HTR-8/SVneo (cell line): ENCODE results near the gene LOXL1.
A peak's percentile ranks its signal among the peaks of the same experiment; 100 is the strongest.

ENCODE experiments used
- DNase-seq: peaks from one replicate; pipeline ENCODE4 v3.0.0; 2011; ENCODE audit warnings: low spot score, mixed read lengths; ENCODE audit not compliant: insufficient read length
- FAIRE-seq: peaks from 2 replicates; lab custom pipeline; 2011; peaks lifted over from hg19 to GRCh38; lab: Jason Lieb, UNC

The LOXL1 gene

DNA sequence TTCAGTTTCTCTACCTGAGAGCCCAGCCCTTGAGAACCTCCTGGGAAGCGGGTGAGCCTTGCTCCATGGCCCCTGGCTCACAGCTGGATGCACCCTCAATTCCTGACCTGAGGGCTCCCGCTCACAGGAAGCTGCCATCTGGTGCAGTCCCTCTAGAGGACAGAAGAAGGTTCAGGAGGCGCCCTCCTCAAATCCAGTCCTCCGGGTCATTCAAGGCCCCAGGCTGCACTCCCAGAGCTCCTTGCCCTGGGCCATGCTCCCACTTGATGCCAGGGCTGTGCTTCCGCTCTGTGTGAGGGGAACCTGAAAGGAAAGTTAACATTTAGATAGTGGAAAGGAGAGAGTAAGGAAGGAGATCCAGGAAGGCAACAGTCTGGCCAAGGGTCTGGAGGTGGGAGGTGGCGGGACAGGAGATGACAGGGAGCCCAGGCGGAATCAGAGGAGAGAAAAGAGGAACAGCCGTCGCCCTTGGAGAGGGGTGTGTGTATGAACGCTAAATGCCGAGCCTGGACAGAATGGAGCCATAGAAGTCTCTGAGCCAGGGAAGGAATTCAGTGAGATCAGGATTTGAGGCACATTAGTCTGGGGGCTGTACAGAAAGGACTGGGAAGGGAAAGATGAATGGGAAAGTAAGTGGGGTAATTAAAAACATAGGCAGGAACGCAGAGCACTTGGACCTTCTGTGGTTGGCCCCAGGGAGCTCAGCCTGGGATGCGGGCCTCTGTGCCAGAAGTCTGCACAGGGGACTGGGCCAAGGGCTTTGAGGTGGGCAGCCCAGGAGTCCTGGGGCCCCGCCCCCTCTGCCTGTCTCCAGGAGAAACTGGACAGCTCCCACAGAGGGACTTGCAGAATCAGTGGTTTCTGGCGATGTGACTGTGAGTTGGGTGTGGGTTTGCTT is 26.8 kb upstream of the LOXL1 start:
- DNase-seq (no peak), FAIRE-seq (no peak)

GRCh38 chr15:73900095-73900712 is 26.1 kb upstream of the LOXL1 start:
- FAIRE-seq (no peak), DNase-seq (no peak)

DNA sequence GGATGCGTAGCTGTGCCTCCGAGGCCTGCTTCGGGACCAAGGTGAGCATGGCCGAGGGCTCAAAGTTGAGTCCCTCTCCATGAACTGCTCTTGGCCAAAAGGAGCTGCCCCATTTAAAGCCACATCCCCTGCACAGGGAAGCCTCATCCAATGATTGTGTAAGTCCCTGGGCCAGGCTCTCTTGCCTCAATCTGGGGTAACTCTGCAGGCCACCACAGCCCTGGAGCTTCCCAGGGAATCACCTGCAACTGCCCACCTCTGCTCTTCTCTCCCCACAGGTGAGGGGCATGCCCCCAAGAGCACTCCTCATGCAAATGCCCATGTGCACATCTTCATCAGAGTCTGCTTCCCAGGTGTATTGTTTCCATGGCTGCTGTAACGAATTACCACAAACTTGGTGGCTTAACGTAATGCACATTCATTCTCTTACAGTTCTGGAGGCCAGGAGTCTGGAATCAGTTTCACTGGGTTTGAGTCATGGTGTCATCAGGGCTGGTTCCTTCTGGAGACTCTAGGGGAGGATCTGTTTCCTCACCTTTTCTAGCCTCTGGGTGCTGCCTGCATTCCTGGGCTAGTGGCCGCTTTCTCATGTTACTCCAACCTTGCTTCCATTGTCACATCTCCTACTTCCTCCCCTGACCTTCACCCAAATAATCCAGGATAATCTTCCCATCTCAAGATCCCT is 25.0 kb upstream of the LOXL1 start:
- FAIRE-seq: no peak

DNA sequence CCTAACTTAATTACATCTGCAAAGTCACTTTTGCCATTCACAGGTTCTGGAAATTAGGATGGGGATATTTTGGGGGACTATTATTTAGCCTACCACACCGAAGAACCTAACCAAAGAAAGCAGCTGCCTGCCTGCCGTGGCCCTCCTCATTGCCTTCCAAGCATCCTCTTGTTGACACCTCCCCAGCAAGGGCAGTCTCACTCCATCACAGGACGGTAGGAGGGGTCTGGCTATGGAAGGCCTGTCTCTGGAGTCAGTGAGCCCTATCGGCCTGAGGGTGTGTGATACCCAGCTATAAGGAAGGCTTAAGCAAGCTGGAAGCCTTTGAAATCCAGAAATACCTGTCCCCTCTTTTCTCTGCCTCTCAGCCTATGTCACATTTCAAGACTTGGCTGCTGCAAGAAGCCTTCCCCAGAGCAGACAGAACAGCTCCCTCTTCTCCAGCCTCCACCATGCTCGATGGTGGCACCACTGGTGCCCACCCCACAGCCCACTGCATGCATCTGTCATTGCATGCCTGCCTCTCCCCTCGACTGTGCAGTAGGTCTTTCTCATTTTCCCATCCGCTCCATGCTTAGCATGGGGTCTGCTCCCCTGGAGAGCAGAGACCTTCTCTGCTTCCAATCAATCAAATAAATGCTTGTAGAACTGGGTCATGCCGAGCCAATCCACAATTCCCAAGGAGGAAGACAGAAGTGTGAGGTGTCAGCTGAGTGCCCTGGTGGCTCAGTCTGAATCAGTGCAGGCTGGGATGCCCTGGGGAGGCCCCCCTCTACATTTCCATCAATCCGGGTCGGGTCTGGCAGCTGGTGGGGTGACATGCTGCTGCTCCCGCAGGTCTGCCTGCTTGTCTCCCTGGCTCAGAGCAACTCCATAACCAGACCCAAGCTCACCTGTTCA is 23.9 kb upstream of the LOXL1 start:
- FAIRE-seq (no peak), DNase-seq (no peak)

More for the DNA sequence above, 25.0 kb upstream of the LOXL1 start:
- no peak for DNase-seq

GRCh38 chr15:73904026-73904815 is 22.0 kb upstream of the LOXL1 start:
- DNase-seq: no peak
- no peak for FAIRE-seq

- DNase-seq: no peak
- no peak for FAIRE-seq
These were observed 20.9 kb upstream of the LOXL1 start for GRCh38 chr15:73905225-73905827.

GRCh38 chr15:73906346-73907034 is 19.8 kb upstream of the LOXL1 start:
- no peak for FAIRE-seq

DNA sequence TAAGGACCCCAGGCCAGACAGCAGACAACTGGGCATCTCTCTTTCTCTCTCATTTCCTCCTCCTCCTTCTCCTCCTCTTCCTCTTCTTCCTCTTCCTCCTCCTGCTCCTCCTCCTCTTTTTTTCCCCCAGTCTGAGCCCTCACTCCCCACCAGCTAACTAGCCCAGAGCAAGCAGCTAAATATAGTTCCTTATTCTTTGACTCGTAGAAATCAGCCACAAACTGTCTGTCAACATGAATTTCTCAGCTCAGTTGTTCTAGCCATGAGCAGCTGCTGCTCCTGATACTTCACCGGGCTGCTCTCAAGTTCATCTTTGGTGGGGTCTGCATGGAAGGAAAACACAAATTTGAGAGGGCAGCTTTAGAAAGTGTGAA is 19.2 kb upstream of the LOXL1 start:
- no peak for FAIRE-seq

More at GRCh38 chr15:73906346-73907034, 19.8 kb upstream of the LOXL1 start:
- no peak for DNase-seq

GRCh38 chr15:73908030-73908821 is 18.0 kb upstream of the LOXL1 start:
- FAIRE-seq (peak; percentile 67), DNase-seq (peak; percentile 67)

More for the DNA sequence above, 19.2 kb upstream of the LOXL1 start:
- no peak for DNase-seq

GRCh38 chr15:73908822-73909122 is 17.5 kb upstream of the LOXL1 start:
- FAIRE-seq: no peak
- DNase-seq: no peak

DNA sequence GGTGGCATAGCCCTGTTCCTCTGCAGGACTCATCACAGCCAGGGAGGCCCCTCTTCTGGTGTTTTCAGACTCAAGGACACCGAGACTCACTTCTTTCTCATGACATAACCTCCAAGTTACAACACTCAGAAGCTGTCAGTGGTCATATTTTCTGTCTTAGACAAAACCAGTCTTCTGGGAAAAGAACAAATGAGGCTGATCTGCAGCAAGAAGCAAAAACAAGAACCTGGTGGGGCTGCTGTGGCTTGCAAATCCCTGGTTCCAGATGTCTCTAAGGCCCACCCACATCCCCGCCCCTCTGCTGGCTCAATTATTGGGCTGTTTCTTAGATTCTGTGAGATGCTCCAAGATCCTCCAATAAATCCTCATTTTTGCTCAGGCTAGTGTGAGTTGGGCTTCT is 16.6 kb upstream of the LOXL1 start:
- DNase-seq (no peak), FAIRE-seq (no peak)

DNA sequence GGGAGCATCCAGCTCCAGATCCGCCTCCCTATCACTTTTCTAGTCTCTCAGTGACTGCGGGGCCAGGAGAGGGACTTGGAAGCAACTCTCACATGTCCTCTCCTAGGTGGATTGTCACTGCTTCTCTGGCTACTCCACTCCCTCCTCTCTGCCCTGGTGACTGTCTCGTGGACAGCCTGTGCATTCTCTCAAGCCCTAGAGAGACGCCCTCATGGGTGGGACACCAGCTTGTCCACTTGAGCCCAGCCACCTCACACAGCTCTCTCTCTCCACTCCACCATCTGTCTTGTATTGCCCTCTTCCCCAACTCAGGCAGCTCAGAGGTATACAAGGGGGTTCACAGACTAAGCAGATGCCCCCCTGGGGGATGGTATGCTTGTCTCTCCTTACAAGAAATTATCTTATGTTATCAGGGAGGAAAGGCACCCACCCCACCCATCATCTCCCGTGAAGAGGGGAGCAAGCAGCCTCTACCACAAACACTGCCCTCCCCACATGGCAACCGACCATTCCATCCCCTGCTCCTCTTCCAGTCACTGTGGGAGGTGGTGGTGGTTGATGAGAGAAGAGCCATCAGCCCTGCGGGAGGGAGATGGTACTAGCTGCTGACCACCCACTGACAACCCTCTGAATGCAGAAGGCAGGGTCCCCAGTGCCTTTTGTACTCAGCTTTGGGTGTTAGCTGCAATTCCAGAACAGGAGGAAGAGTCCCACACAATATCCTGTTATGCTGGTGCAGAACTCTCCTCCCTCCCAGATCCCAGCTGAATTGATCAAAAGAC is 15.5 kb upstream of the LOXL1 start:
- FAIRE-seq (no peak), DNase-seq (no peak)

DNA sequence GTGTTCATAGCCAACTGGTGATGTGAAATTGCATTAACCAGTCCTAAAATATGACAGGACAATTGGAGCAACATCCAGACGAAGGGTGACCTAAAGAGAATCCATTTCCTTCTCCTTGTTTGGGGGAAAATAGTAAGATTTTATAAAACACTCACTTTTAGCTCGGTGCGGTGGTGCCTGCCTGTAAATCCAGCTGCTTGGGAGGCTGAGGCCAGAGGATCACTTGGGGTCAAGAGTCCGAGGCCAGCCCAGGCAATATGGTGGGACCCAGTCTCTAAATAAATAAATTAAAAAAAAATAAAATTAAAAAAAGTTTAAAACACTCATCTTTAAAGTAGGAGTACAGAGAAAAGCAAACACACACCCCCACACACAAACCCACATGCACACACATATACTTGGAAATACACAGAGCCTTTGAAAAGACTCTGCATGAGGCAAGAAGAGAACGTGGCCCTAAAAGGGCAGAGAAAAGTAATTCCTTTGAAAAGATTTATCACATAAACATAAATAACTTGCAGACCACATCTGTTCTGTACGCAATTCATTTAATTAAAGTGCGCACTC is 14.1 kb upstream of the LOXL1 start:
- FAIRE-seq: no peak

GRCh38 chr15:73914145-73914544 is 12.1 kb upstream of the LOXL1 start:
- DNase-seq (no peak), FAIRE-seq (no peak)

More for the DNA sequence above, 14.1 kb upstream of the LOXL1 start:
- no peak for DNase-seq

- FAIRE-seq: no peak
These were observed 11.2 kb upstream of the LOXL1 start for GRCh38 chr15:73915082-73915481.

DNA sequence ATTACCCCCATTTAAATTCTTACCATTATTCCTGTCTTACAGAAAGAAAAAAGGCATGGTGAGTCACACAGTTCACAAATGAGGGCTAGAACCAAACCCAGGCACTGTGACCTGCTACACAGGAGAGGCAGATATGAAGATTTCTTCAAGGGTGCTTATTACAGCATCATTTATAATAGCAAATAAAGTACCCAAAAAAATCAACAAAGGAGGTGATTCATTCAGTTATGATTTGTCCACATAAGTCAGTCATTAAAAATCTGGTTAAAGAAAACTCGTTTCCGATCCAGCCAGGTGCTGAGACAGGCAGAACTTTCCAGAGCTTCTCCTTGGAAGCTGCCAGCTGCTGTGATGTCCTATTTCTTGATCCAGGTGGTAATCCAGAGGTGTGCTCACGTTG is 7.5 kb upstream of the LOXL1 start:
- DNase-seq (no peak), FAIRE-seq (no peak)

More at GRCh38 chr15:73915082-73915481, 11.2 kb upstream of the LOXL1 start:
- DNase-seq: no peak

- no peak for FAIRE-seq
- DNase-seq: no peak
These were observed 6.6 kb upstream of the LOXL1 start for GRCh38 chr15:73919706-73920105.
